ENCODE measurements around the gene ATP6V0A1. TPM values are rescaled to one million over a fixed set of nuclear protein-coding genes. Genes with fewer than 3 reads are reported as not detected.

ATP6V0A1 gene
- total and polyA plus RNA-seq, 2 experiments from 2014 or later: 23.9 to 42.3 TPM

DNA sequence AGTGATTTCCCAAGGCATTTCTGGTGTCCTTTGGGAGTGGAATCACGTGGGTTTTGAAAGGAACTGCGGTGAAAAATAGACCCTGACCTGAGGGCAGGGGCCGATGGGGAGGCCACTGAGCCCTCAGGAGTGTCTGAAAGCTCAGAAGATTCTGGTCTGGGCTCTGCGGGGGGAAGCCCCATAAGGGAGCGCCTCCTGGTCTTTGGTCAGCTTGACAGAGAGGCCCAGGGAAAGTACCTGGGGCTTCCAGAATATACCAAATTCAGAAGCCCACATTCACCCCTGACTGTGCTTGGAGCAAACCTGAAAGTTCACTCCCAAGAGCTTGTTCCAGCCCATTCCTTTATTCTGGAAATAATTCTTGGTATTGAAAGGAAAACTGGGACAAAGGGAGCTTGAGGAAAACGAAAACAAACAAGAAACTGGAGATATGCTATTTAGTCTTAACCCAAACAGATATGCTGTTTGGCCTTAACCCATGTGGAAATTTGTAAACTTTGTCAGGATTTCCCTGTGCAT is 54.1 kb downstream of the ATP6V0A1 start:
- ATAC-seq: no peak
- H3K36me3 Mint-ChIP-seq (ENCODE audit: low read depth): peaks cover 23% of the 10 kb centered on the region
- H3K9me3 Mint-ChIP-seq: no peaks in the 10 kb centered on the region

DNA sequence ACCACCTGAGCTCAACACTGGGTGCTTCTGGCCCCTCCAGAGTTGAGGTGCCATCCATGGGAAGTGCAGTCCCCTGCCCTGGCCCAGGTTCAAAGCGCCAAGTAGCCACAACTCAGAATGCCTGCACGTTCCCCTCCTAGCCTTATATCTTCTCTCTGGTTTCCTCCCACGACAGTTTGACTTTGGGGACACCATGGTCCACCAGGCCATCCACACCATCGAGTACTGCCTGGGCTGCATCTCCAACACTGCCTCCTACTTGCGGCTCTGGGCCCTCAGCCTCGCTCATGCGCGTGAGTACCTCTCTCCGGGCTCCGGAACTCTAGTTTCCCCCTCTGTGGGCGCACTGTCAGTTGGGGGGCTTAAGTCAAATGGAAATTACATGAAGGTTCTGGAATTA is 55.0 kb downstream of the ATP6V0A1 start:
- Mint-ChIP-seq H3K27me3 (ENCODE audit: insufficient read depth, low read depth, poor library complexity) (peaks cover 19% of the 10 kb centered on the region), H3K4me1 (peaks cover 12% of the 10 kb centered on the region), H3K4me3 (no peak overlapping the region), H3K27ac (no peak overlapping the region), H3K9me3 (no peaks in the 10 kb centered on the region), H3K36me3 (ENCODE audit: low read depth) (peaks cover 21% of the 10 kb centered on the region)
- H2AFZ ChIP-seq: no peak overlapping the region
- H3K4me3 ChIP-seq: no peak overlapping the region
- DNase-seq (ENCODE audit: low spot score) (no peak), ATAC-seq (no peak)
- TF ChIP-seq, protein P1, sequence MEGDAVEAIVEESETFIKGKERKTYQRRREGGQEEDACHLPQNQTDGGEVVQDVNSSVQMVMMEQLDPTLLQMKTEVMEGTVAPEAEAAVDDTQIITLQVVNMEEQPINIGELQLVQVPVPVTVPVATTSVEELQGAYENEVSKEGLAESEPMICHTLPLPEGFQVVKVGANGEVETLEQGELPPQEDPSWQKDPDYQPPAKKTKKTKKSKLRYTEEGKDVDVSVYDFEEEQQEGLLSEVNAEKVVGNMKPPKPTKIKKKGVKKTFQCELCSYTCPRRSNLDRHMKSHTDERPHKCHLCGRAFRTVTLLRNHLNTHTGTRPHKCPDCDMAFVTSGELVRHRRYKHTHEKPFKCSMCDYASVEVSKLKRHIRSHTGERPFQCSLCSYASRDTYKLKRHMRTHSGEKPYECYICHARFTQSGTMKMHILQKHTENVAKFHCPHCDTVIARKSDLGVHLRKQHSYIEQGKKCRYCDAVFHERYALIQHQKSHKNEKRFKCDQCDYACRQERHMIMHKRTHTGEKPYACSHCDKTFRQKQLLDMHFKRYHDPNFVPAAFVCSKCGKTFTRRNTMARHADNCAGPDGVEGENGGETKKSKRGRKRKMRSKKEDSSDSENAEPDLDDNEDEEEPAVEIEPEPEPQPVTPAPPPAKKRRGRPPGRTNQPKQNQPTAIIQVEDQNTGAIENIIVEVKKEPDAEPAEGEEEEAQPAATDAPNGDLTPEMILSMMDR (conservative IDR thresholded peaks at IDR 0.05; ENCODE audit: low read depth in 2 of 2): no peak; a peak in 1 of 4 replicates
- TF ChIP-seq, protein P2, sequence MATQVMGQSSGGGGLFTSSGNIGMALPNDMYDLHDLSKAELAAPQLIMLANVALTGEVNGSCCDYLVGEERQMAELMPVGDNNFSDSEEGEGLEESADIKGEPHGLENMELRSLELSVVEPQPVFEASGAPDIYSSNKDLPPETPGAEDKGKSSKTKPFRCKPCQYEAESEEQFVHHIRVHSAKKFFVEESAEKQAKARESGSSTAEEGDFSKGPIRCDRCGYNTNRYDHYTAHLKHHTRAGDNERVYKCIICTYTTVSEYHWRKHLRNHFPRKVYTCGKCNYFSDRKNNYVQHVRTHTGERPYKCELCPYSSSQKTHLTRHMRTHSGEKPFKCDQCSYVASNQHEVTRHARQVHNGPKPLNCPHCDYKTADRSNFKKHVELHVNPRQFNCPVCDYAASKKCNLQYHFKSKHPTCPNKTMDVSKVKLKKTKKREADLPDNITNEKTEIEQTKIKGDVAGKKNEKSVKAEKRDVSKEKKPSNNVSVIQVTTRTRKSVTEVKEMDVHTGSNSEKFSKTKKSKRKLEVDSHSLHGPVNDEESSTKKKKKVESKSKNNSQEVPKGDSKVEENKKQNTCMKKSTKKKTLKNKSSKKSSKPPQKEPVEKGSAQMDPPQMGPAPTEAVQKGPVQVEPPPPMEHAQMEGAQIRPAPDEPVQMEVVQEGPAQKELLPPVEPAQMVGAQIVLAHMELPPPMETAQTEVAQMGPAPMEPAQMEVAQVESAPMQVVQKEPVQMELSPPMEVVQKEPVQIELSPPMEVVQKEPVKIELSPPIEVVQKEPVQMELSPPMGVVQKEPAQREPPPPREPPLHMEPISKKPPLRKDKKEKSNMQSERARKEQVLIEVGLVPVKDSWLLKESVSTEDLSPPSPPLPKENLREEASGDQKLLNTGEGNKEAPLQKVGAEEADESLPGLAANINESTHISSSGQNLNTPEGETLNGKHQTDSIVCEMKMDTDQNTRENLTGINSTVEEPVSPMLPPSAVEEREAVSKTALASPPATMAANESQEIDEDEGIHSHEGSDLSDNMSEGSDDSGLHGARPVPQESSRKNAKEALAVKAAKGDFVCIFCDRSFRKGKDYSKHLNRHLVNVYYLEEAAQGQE (IDR thresholded peaks at IDR 0.05; ENCODE audit: unreplicated experiment): no peak
- TF ChIP-seq, protein P3, sequence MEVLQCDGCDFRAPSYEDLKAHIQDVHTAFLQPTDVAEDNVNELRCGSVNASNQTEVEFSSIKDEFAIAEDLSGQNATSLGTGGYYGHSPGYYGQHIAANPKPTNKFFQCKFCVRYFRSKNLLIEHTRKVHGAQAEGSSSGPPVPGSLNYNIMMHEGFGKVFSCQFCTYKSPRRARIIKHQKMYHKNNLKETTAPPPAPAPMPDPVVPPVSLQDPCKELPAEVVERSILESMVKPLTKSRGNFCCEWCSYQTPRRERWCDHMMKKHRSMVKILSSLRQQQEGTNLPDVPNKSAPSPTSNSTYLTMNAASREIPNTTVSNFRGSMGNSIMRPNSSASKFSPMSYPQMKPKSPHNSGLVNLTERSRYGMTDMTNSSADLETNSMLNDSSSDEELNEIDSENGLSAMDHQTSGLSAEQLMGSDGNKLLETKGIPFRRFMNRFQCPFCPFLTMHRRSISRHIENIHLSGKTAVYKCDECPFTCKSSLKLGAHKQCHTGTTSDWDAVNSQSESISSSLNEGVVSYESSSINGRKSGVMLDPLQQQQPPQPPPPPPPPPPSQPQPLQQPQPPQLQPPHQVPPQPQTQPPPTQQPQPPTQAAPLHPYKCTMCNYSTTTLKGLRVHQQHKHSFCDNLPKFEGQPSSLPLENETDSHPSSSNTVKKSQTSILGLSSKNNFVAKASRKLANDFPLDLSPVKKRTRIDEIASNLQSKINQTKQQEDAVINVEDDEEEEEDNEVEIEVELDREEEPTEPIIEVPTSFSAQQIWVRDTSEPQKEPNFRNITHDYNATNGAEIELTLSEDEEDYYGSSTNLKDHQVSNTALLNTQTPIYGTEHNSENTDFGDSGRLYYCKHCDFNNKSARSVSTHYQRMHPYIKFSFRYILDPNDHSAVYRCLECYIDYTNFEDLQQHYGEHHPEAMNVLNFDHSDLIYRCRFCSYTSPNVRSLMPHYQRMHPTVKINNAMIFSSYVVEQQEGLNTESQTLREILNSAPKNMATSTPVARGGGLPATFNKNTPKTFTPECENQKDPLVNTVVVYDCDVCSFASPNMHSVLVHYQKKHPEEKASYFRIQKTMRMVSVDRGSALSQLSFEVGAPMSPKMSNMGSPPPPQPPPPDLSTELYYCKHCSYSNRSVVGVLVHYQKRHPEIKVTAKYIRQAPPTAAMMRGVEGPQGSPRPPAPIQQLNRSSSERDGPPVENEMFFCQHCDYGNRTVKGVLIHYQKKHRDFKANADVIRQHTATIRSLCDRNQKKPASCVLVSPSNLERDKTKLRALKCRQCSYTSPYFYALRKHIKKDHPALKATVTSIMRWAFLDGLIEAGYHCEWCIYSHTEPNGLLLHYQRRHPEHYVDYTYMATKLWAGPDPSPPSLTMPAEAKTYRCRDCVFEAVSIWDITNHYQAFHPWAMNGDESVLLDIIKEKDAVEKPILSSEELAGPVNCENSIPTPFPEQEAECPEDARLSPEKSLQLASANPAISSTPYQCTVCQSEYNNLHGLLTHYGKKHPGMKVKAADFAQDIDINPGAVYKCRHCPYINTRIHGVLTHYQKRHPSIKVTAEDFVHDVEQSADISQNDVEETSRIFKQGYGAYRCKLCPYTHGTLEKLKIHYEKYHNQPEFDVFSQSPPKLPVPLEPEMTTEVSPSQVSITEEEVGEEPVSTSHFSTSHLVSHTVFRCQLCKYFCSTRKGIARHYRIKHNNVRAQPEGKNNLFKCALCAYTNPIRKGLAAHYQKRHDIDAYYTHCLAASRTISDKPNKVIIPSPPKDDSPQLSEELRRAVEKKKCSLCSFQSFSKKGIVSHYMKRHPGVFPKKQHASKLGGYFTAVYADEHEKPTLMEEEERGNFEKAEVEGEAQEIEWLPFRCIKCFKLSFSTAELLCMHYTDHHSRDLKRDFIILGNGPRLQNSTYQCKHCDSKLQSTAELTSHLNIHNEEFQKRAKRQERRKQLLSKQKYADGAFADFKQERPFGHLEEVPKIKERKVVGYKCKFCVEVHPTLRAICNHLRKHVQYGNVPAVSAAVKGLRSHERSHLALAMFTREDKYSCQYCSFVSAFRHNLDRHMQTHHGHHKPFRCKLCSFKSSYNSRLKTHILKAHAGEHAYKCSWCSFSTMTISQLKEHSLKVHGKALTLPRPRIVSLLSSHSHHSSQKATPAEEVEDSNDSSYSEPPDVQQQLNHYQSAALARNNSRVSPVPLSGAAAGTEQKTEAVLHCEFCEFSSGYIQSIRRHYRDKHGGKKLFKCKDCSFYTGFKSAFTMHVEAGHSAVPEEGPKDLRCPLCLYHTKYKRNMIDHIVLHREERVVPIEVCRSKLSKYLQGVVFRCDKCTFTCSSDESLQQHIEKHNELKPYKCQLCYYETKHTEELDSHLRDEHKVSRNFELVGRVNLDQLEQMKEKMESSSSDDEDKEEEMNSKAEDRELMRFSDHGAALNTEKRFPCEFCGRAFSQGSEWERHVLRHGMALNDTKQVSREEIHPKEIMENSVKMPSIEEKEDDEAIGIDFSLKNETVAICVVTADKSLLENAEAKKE (CRISPR knock-in tag; IDR thresholded peaks at IDR 0.05): no peak
- no peak for TF ChIP-seq NANOG (IDR thresholded peaks at IDR 0.05; ENCODE audit: borderline replicate concordance)
- H3K9me2 ChIP-seq (ENCODE audit: insufficient read depth): no peaks in the 10 kb centered on the region
- peaks cover 11% of the 10 kb centered on the region for H4K20me1 ChIP-seq (replicated peaks; ENCODE audit: insufficient read depth)
- H3K27ac ChIP-seq (ENCODE audit: low read depth): no peak overlapping the region
- H3K79me2 ChIP-seq (replicated peaks; ENCODE audit: insufficient read depth): no peaks in the 10 kb centered on the region
- no peak overlapping the region for H3K4me2 ChIP-seq
- peaks cover 3% of the 10 kb centered on the region; the same call in 1 of the 2 replicates for H3K4me1 ChIP-seq (ENCODE audit: insufficient read depth)
- H3K36me3 ChIP-seq (ENCODE audit: insufficient read depth): peaks cover 5% of the 10 kb centered on the region; the same call in 1 of the 2 replicates
- H3F3A ChIP-seq (replicated peaks; ENCODE audit: low read depth): no peaks in the 10 kb centered on the region
- H3K27me3 ChIP-seq (ENCODE audit: insufficient read depth): no peaks in the 10 kb centered on the region

More for the DNA sequence above, 54.1 kb downstream of the ATP6V0A1 start:
- Mint-ChIP-seq H3K4me1 (peaks cover 3% of the 10 kb centered on the region; the same call in 2 of the 3 replicates), H3K4me3 (no peak overlapping the region), H3K27ac (no peak overlapping the region), H3K27me3 (ENCODE audit: insufficient read depth, low read depth, poor library complexity) (peaks cover 10% of the 10 kb centered on the region)
- H2AFZ ChIP-seq: no peak overlapping the region
- no peaks in the 10 kb centered on the region for H3F3A ChIP-seq (replicated peaks; ENCODE audit: low read depth)
- no peaks in the 10 kb centered on the region for H3K27me3 ChIP-seq (ENCODE audit: insufficient read depth)
- no peak for TF ChIP-seq JUNB (IDR thresholded peaks at IDR 0.05; ENCODE audit: unreplicated experiment)
- no peaks in the 10 kb centered on the region for H3K9me2 ChIP-seq (ENCODE audit: insufficient read depth)
- H3K27ac ChIP-seq (ENCODE audit: low read depth): no peak overlapping the region
- no peaks in the 10 kb centered on the region for H3K4me1 ChIP-seq (ENCODE audit: insufficient read depth)
- no peak overlapping the region for H3K4me2 ChIP-seq
- no peak for DNase-seq (ENCODE audit: low spot score)
- H3K36me3 ChIP-seq (ENCODE audit: insufficient read depth): peaks cover 5% of the 10 kb centered on the region; the same call in 1 of the 2 replicates
- H4K20me1 ChIP-seq (replicated peaks; ENCODE audit: insufficient read depth): peaks cover 6% of the 10 kb centered on the region; the same call in 1 of the 2 replicates
- no peaks in the 10 kb centered on the region for H3K79me2 ChIP-seq (replicated peaks; ENCODE audit: insufficient read depth)
- H3K4me3 ChIP-seq: no peak overlapping the region

Data from GM23338 (cell line).